ENCODE measurements around the gene DMPK.

The DMPK gene

DNA sequence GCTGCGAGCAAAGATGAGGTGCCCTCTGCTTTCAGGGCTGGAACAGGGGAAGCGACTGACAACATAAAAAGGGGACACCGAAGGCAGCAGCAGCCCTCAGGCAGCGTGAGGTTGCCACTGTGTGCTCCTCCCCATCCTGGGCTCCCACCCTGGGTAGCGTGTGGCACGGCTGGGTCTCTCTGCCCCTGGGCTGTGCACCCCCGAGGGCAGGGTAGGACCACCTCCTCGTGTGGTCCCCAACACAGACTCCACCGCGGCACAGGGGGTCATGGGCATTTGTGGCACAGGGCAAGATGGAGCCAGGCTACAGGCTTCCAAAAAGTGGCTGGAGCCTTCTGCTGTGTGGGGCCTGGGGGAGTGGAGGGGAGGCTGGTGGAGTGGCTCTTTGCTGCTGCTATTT, 39.3 kb upstream of the DMPK start:
- H3K4me3 ChIP-seq (replicated peaks; ENCODE audit: insufficient read depth, low read length): no peak overlapping the region
- no peaks in the 10 kb centered on the region for H3K27me3 ChIP-seq (ENCODE audit: insufficient read depth, poor library complexity, severe bottlenecking)
- TF ChIP-seq SPI1 (IDR thresholded peaks at IDR 0.05; ENCODE audit: borderline replicate concordance, low read depth) (no peak), POLR2AphosphoS5 (IDR thresholded peaks at IDR 0.05; ENCODE audit: low read depth) (no peak), GABPA (IDR thresholded peaks at IDR 0.05; ENCODE audit: low read depth) (no peak)
- TF ChIP-seq, protein P1, sequence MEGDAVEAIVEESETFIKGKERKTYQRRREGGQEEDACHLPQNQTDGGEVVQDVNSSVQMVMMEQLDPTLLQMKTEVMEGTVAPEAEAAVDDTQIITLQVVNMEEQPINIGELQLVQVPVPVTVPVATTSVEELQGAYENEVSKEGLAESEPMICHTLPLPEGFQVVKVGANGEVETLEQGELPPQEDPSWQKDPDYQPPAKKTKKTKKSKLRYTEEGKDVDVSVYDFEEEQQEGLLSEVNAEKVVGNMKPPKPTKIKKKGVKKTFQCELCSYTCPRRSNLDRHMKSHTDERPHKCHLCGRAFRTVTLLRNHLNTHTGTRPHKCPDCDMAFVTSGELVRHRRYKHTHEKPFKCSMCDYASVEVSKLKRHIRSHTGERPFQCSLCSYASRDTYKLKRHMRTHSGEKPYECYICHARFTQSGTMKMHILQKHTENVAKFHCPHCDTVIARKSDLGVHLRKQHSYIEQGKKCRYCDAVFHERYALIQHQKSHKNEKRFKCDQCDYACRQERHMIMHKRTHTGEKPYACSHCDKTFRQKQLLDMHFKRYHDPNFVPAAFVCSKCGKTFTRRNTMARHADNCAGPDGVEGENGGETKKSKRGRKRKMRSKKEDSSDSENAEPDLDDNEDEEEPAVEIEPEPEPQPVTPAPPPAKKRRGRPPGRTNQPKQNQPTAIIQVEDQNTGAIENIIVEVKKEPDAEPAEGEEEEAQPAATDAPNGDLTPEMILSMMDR (IDR thresholded peaks at IDR 0.05; ENCODE audit: insufficient read depth, low read length): no peak
- TF ChIP-seq, protein P2, sequence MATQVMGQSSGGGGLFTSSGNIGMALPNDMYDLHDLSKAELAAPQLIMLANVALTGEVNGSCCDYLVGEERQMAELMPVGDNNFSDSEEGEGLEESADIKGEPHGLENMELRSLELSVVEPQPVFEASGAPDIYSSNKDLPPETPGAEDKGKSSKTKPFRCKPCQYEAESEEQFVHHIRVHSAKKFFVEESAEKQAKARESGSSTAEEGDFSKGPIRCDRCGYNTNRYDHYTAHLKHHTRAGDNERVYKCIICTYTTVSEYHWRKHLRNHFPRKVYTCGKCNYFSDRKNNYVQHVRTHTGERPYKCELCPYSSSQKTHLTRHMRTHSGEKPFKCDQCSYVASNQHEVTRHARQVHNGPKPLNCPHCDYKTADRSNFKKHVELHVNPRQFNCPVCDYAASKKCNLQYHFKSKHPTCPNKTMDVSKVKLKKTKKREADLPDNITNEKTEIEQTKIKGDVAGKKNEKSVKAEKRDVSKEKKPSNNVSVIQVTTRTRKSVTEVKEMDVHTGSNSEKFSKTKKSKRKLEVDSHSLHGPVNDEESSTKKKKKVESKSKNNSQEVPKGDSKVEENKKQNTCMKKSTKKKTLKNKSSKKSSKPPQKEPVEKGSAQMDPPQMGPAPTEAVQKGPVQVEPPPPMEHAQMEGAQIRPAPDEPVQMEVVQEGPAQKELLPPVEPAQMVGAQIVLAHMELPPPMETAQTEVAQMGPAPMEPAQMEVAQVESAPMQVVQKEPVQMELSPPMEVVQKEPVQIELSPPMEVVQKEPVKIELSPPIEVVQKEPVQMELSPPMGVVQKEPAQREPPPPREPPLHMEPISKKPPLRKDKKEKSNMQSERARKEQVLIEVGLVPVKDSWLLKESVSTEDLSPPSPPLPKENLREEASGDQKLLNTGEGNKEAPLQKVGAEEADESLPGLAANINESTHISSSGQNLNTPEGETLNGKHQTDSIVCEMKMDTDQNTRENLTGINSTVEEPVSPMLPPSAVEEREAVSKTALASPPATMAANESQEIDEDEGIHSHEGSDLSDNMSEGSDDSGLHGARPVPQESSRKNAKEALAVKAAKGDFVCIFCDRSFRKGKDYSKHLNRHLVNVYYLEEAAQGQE (IDR thresholded peaks at IDR 0.05; ENCODE audit: insufficient replicate concordance, low read depth): no peak
- H3K27ac ChIP-seq (replicated peaks): no peak overlapping the region
- no peak for DNase-seq (ENCODE audit: low read depth in 1 of 2, low spot score in 1 of 2)

DNA sequence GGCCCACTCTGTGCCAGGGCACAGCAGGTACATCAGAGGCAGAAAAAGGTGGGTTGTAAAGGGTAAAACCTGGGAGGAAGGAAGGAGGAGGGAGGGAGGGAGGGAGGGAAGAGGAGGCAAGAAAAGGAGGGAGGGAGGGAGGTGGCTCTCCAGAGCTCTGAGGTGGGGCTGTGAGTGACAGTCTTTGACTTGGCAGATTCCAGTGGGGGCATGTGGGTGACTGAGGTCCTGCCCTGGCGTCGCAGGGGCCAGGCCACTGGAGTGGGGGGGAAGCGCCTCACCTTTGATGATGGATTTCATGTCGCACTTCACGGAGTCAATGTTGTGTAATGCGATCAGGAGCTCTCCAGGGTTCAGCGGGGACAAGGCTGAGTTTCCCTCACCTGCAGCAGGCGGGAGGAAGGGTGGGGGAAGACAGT, 38.8 kb upstream of the DMPK start:
- Histone ChIP-seq H3K27me3 (ENCODE audit: insufficient read depth, poor library complexity, severe bottlenecking) (no peaks in the 10 kb centered on the region), H3K4me3 (replicated peaks; ENCODE audit: insufficient read depth, low read length) (no peak overlapping the region), H3K27ac (replicated peaks) (no peak overlapping the region)
- TF ChIP-seq SPI1 (IDR thresholded peaks at IDR 0.05; ENCODE audit: borderline replicate concordance, low read depth) (no peak), GABPA (IDR thresholded peaks at IDR 0.05; ENCODE audit: low read depth) (no peak), POLR2AphosphoS5 (IDR thresholded peaks at IDR 0.05; ENCODE audit: low read depth) (no peak; the same call in 1 of the 2 replicates)
- TF ChIP-seq, protein P1 (IDR thresholded peaks at IDR 0.05; ENCODE audit: insufficient read depth, low read length): no peak
- TF ChIP-seq, protein P2 (IDR thresholded peaks at IDR 0.05; ENCODE audit: insufficient replicate concordance, low read depth): no peak
- DNase-seq (ENCODE audit: low read depth in 1 of 2, low spot score in 1 of 2): no peak

DNA sequence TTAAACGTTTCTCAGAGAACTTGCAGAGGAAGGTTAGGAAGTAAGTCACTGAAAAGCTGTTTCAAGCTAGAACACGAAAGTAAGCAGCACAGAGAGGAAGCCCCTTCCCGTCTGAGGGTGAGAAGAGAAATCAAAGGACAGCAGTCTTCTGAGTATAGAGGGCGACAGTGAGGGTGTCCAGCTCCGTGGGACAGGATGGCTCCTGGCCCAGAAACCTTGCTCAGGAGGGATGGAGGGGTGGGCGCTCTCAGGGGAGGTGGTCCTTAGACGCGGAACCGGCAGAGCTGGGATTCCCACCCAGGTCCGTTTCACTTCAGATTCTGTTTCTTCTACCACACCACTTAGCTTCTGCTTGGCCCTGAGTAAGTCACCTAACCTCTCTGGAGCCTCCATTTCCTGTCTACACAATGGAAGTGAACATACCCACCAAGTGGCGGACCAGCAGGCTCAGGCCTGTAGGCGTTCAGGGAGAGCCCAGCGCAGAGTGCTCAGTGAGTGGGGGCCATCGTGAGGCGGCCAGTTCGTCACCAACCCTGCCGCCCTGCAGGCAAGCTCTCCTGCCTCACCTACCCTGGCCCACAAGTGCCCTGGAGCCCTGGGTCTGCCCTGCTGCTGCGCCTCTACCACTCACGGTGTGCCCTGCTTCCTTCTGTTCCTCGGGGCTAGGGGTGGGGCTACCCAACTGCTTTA, 38.3 kb upstream of the DMPK start:
- H3K4me3 ChIP-seq (replicated peaks; ENCODE audit: insufficient read depth, low read length): no peak overlapping the region
- no peak overlapping the region for H3K27ac ChIP-seq (replicated peaks)
- no peaks in the 10 kb centered on the region for H3K27me3 ChIP-seq (ENCODE audit: insufficient read depth, poor library complexity, severe bottlenecking)
- DNase-seq (ENCODE audit: low read depth in 1 of 2, low spot score in 1 of 2): no peak
- no peak for TF ChIP-seq SPI1 (IDR thresholded peaks at IDR 0.05; ENCODE audit: borderline replicate concordance, low read depth)
- TF ChIP-seq POLR2AphosphoS5 (IDR thresholded peaks at IDR 0.05; ENCODE audit: low read depth): no peak
- TF ChIP-seq, protein P1 (IDR thresholded peaks at IDR 0.05; ENCODE audit: insufficient read depth, low read length): no peak
- no peak for TF ChIP-seq GABPA (IDR thresholded peaks at IDR 0.05; ENCODE audit: low read depth)
- TF ChIP-seq, protein P2 (IDR thresholded peaks at IDR 0.05; ENCODE audit: insufficient replicate concordance, low read depth): no peak
